Right lobe of liver (tissue), 4 donors: Measurements from ENCODE around the gene IQCH.

Experiments
- CTCF ChIP-seq, 4 donors: fragments of 200-600 bp in 3 of 4; fragments of 450-650 bp in 1 of 4; IDR thresholded peaks; one replicate each; pipeline versions ENCODE4 v1.5.1 to v1.8.0; 2016 to 2022; ENCODE audit warnings: antibody characterized with exemption in 4 of 4, mild to moderate bottlenecking in 2 of 4
- POLR2A ChIP-seq: fragments of 450-650 bp; IDR thresholded peaks from one replicate; pipeline ENCODE4 v1.6.1; 2017; ENCODE audit warnings: antibody characterized with exemption, mild to moderate bottlenecking
- donor health status: DM: no; HTN: no; CAD: no.
- donor health status: DM: no; HTN: no; CAD: no.
- donor health status: DM: no; HTN: yes; CAD: no.

- no peak for TF ChIP-seq CTCF (IDR thresholded peaks at IDR 0.05)
- TF ChIP-seq POLR2A: no peak
These were observed 210.8 kb downstream of the IQCH start for GRCh38 chr15:67465196-67465952.
